ENCODE data around the gene TXNDC11. TPM values are rescaled to one million over a fixed set of nuclear protein-coding genes. Genes with fewer than 3 reads are reported as not detected.

Gene TXNDC11
- total RNA-seq, 1 donor from 2014 or later, result 39.7 TPM

GRCh38 chr16:11665071-11665491, 77.6 kb downstream of the TXNDC11 start:
- DNase-seq (ENCODE audit: low spot score), result no peak
- no peak overlapping the region for H3K27ac Mint-ChIP-seq (ENCODE audit: unreplicated experiment)
- TF ChIP-seq, protein P1, sequence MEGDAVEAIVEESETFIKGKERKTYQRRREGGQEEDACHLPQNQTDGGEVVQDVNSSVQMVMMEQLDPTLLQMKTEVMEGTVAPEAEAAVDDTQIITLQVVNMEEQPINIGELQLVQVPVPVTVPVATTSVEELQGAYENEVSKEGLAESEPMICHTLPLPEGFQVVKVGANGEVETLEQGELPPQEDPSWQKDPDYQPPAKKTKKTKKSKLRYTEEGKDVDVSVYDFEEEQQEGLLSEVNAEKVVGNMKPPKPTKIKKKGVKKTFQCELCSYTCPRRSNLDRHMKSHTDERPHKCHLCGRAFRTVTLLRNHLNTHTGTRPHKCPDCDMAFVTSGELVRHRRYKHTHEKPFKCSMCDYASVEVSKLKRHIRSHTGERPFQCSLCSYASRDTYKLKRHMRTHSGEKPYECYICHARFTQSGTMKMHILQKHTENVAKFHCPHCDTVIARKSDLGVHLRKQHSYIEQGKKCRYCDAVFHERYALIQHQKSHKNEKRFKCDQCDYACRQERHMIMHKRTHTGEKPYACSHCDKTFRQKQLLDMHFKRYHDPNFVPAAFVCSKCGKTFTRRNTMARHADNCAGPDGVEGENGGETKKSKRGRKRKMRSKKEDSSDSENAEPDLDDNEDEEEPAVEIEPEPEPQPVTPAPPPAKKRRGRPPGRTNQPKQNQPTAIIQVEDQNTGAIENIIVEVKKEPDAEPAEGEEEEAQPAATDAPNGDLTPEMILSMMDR (IDR thresholded peaks at IDR 0.05), result no peak
- peaks cover 11% of the 10 kb centered on the region for H3K4me1 Mint-ChIP-seq (ENCODE audit: low read depth)
- H3K36me3 Mint-ChIP-seq (ENCODE audit: low read depth), result no peaks in the 10 kb centered on the region
- H3K9me3 Mint-ChIP-seq (ENCODE audit: low read depth), result no peaks in the 10 kb centered on the region
- H3K4me3 Mint-ChIP-seq (ENCODE audit: unreplicated experiment), result no peak overlapping the region
- no peaks in the 10 kb centered on the region for H3K27me3 Mint-ChIP-seq (ENCODE audit: low read depth)

DNA sequence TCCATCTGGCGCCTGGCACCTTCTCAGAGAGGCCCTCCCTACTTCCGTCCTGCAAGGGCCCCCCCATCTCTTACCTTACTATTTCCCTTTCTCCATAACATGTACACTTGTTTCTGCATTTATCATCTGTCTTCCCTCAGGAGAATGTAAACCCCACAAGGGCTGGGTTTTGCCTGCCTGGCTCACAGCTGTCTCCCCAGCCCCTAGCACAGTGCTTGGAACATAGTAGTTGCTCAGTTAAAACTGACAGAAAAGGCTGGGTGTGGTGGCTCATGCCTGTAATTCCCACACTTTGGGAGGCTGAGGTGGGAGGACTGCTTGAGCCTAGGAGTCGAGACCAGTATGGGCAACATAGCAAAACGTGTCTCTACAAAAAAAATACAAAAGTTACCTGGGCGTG, 80.1 kb downstream of the TXNDC11 start:
- Mint-ChIP-seq H3K27ac (ENCODE audit: unreplicated experiment) (no peak overlapping the region), H3K36me3 (ENCODE audit: low read depth) (no peaks in the 10 kb centered on the region)
- TF ChIP-seq, protein P1 (IDR thresholded peaks at IDR 0.05), result no peak

GRCh38 chr16:11660565-11660964, 82.1 kb downstream of the TXNDC11 start:
- Mint-ChIP-seq H3K4me3 (ENCODE audit: unreplicated experiment) (no peak overlapping the region), H3K4me1 (ENCODE audit: low read depth) (peaks cover 10% of the 10 kb centered on the region), H3K27me3 (ENCODE audit: low read depth) (no peaks in the 10 kb centered on the region), H3K27ac (ENCODE audit: unreplicated experiment) (no peak overlapping the region), H3K9me3 (ENCODE audit: low read depth) (no peaks in the 10 kb centered on the region), H3K36me3 (ENCODE audit: low read depth) (no peaks in the 10 kb centered on the region)
- TF ChIP-seq, protein P1 (IDR thresholded peaks at IDR 0.05), result no peak
- DNase-seq (ENCODE audit: low spot score), result no peak

More for the DNA sequence above, 80.1 kb downstream of the TXNDC11 start:
- peaks cover 12% of the 10 kb centered on the region for H3K4me1 Mint-ChIP-seq (ENCODE audit: low read depth)
- no peak overlapping the region for H3K4me3 Mint-ChIP-seq (ENCODE audit: unreplicated experiment)
- DNase-seq (ENCODE audit: low spot score), result no peak
- no peaks in the 10 kb centered on the region for H3K27me3 Mint-ChIP-seq (ENCODE audit: low read depth)
- no peaks in the 10 kb centered on the region for H3K9me3 Mint-ChIP-seq (ENCODE audit: low read depth)

DNA sequence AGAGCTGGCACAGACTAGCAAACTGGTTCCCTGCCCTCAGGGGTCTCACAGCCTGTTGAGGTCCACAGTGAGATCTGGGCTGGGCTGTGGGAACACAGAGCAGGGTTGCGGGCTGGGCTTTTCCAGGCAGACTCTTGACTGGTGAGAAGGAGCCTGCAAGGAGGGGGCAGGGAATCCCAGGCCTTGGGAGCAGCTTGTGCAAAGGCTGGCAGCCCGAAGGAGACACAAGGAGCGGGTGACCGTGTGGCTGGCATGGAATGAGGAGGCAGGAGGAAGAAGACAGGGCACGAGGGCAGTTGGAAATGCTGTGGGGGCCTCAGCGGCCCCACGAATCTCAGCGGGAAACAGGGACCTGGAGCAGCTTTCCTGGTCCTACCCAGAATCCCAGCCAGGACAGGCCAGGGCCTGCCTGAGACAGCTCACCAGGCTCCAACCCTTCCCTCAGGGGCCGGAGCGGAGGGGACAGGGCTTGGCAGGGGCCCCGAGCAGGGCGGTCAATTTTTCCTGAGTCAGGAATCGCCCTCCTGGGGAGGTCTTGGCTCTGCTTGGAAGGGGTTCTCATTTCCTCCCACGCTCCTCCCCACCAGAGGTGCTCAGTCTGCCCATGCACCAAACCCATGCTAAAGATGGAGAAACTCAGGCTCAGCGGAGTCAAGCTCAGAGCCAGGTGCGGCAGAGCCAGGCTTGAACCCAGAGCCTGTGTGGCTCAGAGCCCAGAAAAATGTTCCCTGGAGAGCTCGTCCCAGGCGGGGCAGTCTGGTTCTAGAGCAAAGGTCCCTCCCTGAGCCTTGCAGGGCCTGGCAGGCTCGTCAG, 83.6 kb downstream of the TXNDC11 start:
- TF ChIP-seq, protein P1 (IDR thresholded peaks at IDR 0.05), result no peak
- Mint-ChIP-seq H3K27ac (ENCODE audit: unreplicated experiment) (peak overlapping the region; percentile 28), H3K9me3 (ENCODE audit: low read depth) (no peaks in the 10 kb centered on the region), H3K4me3 (ENCODE audit: unreplicated experiment) (no peak overlapping the region), H3K27me3 (ENCODE audit: low read depth) (no peaks in the 10 kb centered on the region), H3K36me3 (ENCODE audit: low read depth) (no peaks in the 10 kb centered on the region), H3K4me1 (ENCODE audit: low read depth) (peaks cover 10% of the 10 kb centered on the region)
- DNase-seq (ENCODE audit: low spot score), result no peak

DNA sequence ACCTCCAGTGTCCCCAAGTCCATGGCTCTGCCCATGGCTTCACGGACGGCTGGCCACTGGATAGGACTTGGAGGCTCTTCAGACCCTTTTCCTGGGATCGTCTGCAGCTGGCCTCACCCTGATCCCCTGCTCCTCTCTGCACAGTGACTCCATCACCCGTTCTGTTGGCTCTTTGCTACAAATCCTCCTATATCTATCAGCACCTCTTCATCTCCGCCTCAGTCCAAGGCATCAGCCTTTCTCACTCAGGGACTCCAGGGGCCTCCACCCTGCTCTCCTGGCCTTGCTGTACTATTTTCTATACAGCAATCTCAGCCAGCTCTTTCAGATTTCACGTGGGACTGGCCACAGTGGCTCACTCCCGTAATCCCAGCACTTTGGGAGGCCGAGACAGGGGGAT, 85.1 kb downstream of the TXNDC11 start:
- Mint-ChIP-seq H3K36me3 (ENCODE audit: low read depth) (no peaks in the 10 kb centered on the region), H3K9me3 (ENCODE audit: low read depth) (no peaks in the 10 kb centered on the region), H3K4me3 (ENCODE audit: unreplicated experiment) (no peak overlapping the region), H3K27me3 (ENCODE audit: low read depth) (no peaks in the 10 kb centered on the region), H3K4me1 (ENCODE audit: low read depth) (peaks cover 10% of the 10 kb centered on the region), H3K27ac (ENCODE audit: unreplicated experiment) (no peak overlapping the region)
- TF ChIP-seq, protein P1 (IDR thresholded peaks at IDR 0.05), result no peak
- no peak for DNase-seq (ENCODE audit: low spot score)

All from chondrocyte (in vitro differentiated cells).